ENCODE measurements around the gene PRKCQ. TPM values are rescaled to one million over a fixed set of nuclear protein-coding genes. Genes with fewer than 3 reads are reported as not detected.

Gene PRKCQ
- total and polyA plus RNA-seq, 4 donors: 0.13 to 3.3 (median 0.45) TPM

DNA sequence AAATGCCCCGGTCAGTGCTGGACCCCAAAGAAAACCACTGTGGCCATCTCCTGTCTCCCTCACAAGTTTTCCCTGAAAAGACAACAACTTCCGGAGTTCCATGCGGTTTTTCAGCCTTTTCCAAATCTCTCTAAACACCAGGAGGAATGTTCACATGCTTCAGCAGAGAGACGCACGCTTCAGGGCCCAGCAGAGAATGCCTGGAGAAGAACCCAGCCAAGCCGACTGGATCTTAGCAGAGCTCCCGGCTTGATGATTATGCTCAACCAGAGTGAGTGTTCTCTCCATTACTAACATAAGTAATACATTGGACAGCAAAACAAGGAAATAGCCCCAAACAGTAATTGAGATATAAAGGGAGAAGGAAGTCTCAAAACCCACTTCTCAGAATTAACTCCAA lies 17.9 kb downstream of the PRKCQ start:
- Histone ChIP-seq H3K27ac (ENCODE audit: low read depth in 1 of 2, low read length in 2 of 2) (no peak overlapping the region), H3K4me3 (ENCODE audit: low read depth in 1 of 3, low read length in 3 of 3) (no peak overlapping the region), H3K27me3 (ENCODE audit: control insufficient read depth in 4 of 4, insufficient read depth in 4 of 4, low read length in 3 of 4) (peaks cover 0 to 2% (median 0%) of the 10 kb centered on the region in 4 donors), H3K9ac (ENCODE audit: low read depth in 1 of 2, low read length in 2 of 2) (no peak overlapping the region), H3K4me1 (ENCODE audit: control insufficient read depth in 4 of 4, insufficient read depth in 4 of 4, low read length in 3 of 4) (no peaks in the 10 kb centered on the region), H3K9me3 (ENCODE audit: control insufficient read depth in 4 of 4, low read length in 3 of 4) (no peaks in the 10 kb centered on the region), H3K36me3 (ENCODE audit: control insufficient read depth in 4 of 4, insufficient read depth in 3 of 4, low read depth in 1 of 4, low read length in 3 of 4) (no peaks in the 10 kb centered on the region)
- WGBS: 80% methylated on average over 7 of the region's 7 CpGs
- TF ChIP-seq FOXA2 (IDR thresholded peaks at IDR 0.05) (no peak), YY1 (IDR thresholded peaks at IDR 0.05) (no peak), EGR1 (IDR thresholded peaks at IDR 0.05; ENCODE audit: low read depth in 2 of 2) (no peak), RXRA (IDR thresholded peaks at IDR 0.05) (no peak)
- TF ChIP-seq, protein P1, sequence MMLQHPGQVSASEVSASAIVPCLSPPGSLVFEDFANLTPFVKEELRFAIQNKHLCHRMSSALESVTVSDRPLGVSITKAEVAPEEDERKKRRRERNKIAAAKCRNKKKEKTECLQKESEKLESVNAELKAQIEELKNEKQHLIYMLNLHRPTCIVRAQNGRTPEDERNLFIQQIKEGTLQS (IDR thresholded peaks at IDR 0.05): no peak
- TF ChIP-seq, protein P2, sequence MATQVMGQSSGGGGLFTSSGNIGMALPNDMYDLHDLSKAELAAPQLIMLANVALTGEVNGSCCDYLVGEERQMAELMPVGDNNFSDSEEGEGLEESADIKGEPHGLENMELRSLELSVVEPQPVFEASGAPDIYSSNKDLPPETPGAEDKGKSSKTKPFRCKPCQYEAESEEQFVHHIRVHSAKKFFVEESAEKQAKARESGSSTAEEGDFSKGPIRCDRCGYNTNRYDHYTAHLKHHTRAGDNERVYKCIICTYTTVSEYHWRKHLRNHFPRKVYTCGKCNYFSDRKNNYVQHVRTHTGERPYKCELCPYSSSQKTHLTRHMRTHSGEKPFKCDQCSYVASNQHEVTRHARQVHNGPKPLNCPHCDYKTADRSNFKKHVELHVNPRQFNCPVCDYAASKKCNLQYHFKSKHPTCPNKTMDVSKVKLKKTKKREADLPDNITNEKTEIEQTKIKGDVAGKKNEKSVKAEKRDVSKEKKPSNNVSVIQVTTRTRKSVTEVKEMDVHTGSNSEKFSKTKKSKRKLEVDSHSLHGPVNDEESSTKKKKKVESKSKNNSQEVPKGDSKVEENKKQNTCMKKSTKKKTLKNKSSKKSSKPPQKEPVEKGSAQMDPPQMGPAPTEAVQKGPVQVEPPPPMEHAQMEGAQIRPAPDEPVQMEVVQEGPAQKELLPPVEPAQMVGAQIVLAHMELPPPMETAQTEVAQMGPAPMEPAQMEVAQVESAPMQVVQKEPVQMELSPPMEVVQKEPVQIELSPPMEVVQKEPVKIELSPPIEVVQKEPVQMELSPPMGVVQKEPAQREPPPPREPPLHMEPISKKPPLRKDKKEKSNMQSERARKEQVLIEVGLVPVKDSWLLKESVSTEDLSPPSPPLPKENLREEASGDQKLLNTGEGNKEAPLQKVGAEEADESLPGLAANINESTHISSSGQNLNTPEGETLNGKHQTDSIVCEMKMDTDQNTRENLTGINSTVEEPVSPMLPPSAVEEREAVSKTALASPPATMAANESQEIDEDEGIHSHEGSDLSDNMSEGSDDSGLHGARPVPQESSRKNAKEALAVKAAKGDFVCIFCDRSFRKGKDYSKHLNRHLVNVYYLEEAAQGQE (IDR thresholded peaks at IDR 0.05): no peak
- TF ChIP-seq, protein P3, sequence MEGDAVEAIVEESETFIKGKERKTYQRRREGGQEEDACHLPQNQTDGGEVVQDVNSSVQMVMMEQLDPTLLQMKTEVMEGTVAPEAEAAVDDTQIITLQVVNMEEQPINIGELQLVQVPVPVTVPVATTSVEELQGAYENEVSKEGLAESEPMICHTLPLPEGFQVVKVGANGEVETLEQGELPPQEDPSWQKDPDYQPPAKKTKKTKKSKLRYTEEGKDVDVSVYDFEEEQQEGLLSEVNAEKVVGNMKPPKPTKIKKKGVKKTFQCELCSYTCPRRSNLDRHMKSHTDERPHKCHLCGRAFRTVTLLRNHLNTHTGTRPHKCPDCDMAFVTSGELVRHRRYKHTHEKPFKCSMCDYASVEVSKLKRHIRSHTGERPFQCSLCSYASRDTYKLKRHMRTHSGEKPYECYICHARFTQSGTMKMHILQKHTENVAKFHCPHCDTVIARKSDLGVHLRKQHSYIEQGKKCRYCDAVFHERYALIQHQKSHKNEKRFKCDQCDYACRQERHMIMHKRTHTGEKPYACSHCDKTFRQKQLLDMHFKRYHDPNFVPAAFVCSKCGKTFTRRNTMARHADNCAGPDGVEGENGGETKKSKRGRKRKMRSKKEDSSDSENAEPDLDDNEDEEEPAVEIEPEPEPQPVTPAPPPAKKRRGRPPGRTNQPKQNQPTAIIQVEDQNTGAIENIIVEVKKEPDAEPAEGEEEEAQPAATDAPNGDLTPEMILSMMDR (IDR thresholded peaks at IDR 0.05; ENCODE audit: low read depth, low read length, missing input control): no peak
- DNase-seq (ENCODE audit: low spot score): no peak

DNA sequence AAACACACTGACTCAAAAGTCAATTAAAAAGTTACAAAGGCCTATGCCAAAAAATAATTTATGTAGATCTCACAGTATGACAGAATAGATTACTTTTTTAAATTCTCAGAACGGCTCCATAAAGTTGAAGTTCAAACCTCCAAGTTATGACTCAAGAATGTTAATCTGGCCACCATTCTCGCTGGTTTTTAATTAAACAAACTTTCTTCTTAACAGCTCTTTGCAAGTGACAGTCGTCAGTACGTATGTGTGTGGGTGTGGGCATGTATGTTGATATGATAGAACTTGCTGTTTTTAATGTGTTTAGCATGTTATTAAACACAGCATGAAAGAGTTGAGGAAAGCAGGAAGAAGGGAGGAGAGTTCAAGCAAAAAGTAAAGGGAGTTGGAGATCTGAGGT lies 18.5 kb downstream of the PRKCQ start:
- no peaks in the 10 kb centered on the region for H3K4me1 ChIP-seq (ENCODE audit: control insufficient read depth in 4 of 4, insufficient read depth in 4 of 4, low read length in 3 of 4)
- no peak overlapping the region for H3K4me3 ChIP-seq (ENCODE audit: low read depth in 1 of 3, low read length in 3 of 3)
- peaks cover 0 to 2% (median 0%) of the 10 kb centered on the region in 4 donors for H3K27me3 ChIP-seq (ENCODE audit: control insufficient read depth in 4 of 4, insufficient read depth in 4 of 4, low read length in 3 of 4)
- 68% methylated on average over 4 of the region's 4 CpGs for WGBS
- H3K36me3 ChIP-seq (ENCODE audit: control insufficient read depth in 4 of 4, insufficient read depth in 3 of 4, low read depth in 1 of 4, low read length in 3 of 4): no peaks in the 10 kb centered on the region
- no peak overlapping the region for H3K27ac ChIP-seq (ENCODE audit: low read depth in 1 of 2, low read length in 2 of 2)
- no peak for DNase-seq (ENCODE audit: low spot score)
- H3K9ac ChIP-seq (ENCODE audit: low read depth in 1 of 2, low read length in 2 of 2): no peak overlapping the region
- H3K9me3 ChIP-seq (ENCODE audit: control insufficient read depth in 4 of 4, low read length in 3 of 4): no peaks in the 10 kb centered on the region
- TF ChIP-seq, protein P4, sequence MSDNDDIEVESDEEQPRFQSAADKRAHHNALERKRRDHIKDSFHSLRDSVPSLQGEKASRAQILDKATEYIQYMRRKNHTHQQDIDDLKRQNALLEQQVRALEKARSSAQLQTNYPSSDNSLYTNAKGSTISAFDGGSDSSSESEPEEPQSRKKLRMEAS (IDR thresholded peaks at IDR 0.05): no peak
- no peak for TF ChIP-seq RXRA (IDR thresholded peaks at IDR 0.05)
- no peak for TF ChIP-seq GABPA (IDR thresholded peaks at IDR 0.05 in 1 of 2, conservative IDR thresholded peaks at IDR 0.05 in 1 of 2)
- no peak for TF ChIP-seq HNF4A (conservative IDR thresholded peaks at IDR 0.05)
- no peak for TF ChIP-seq SP1 (IDR thresholded peaks at IDR 0.05)
- no peak for TF ChIP-seq HNF4G (IDR thresholded peaks at IDR 0.05)
- TF ChIP-seq RAD21 (IDR thresholded peaks at IDR 0.05): no peak
- TF ChIP-seq YY1 (IDR thresholded peaks at IDR 0.05): no peak

All from liver (tissue), 9 donors.